Measurements from ENCODE around the gene KLHL36. TPM values are rescaled to one million over a fixed set of nuclear protein-coding genes. Genes with fewer than 3 reads are reported as not detected.
"Not testable (repeated sequence)": the region's sequence is repeated elsewhere in the genome, so short reads cannot be mapped to it uniquely, and the experiment has no call there.

Gene KLHL36
- total RNA-seq, 1 donor from 2014 or later: 53.0 TPM

GRCh38 chr16:84631153-84631466 lies 17.2 kb upstream of the KLHL36 start:
- Histone ChIP-seq H3K36me3 (no peaks in the 10 kb centered on the region), H3K9me3 (no peaks in the 10 kb centered on the region), H3K27me3 (ENCODE audit: low read depth) (no peaks in the 10 kb centered on the region), H3K4me1 (peaks cover 14% of the 10 kb centered on the region), H3K4me3 (no peak overlapping the region), H3K27ac (no peak overlapping the region)
- intact Hi-C loops (cut with DNase I): no loop called here
- ATAC-seq (no peak), DNase-seq (no peak)
- no peak for TF ChIP-seq CTCF (IDR thresholded peaks at IDR 0.05)

- H3K4me3 ChIP-seq: no peak overlapping the region
- H3K9me3 ChIP-seq: no peaks in the 10 kb centered on the region
- H3K36me3 ChIP-seq: no peaks in the 10 kb centered on the region
- TF ChIP-seq CTCF (IDR thresholded peaks at IDR 0.05): no peak
- peaks cover 14% of the 10 kb centered on the region for H3K4me1 ChIP-seq
- intact Hi-C loops (cut with DNase I): no loop called here
- H3K27ac ChIP-seq: no peak overlapping the region
- DNase-seq (no peak), ATAC-seq (no peak)
- no peaks in the 10 kb centered on the region for H3K27me3 ChIP-seq (ENCODE audit: low read depth)
Measured at GRCh38 chr16:84631886-84632285, 16.4 kb upstream of the KLHL36 start.

- not testable (repeated sequence) for ATAC-seq
Measured at GRCh38 chr16:84632862-84633261, 15.4 kb upstream of the KLHL36 start.

GRCh38 chr16:84633622-84634021 lies 14.7 kb upstream of the KLHL36 start:
- no peak overlapping the region for H3K27ac ChIP-seq
- H3K4me1 ChIP-seq: peaks cover 14% of the 10 kb centered on the region
- H3K36me3 ChIP-seq: no peaks in the 10 kb centered on the region
- ATAC-seq: peak; percentile 75 to 80
- DNase-seq: peak; percentile 74
- intact Hi-C loops (cut with DNase I): no loop called here
- no peak overlapping the region for H3K4me3 ChIP-seq
- TF ChIP-seq CTCF (IDR thresholded peaks at IDR 0.05): no peak
- no peaks in the 10 kb centered on the region for H3K9me3 ChIP-seq
- H3K27me3 ChIP-seq (ENCODE audit: low read depth): no peaks in the 10 kb centered on the region

More at GRCh38 chr16:84632862-84633261, 15.4 kb upstream of the KLHL36 start:
- DNase-seq; H3K9me3 ChIP-seq; H3K27ac ChIP-seq; H3K36me3 ChIP-seq; intact Hi-C loops (cut with DNase I); H3K4me3 ChIP-seq; H3K27me3 ChIP-seq (ENCODE audit: low read depth): not testable (repeated sequence)
- H3K4me1 ChIP-seq: peaks cover 14% of the 10 kb centered on the region

GRCh38 chr16:84635702-84636101 lies 12.6 kb upstream of the KLHL36 start:
- H3K4me3 ChIP-seq: no peak overlapping the region
- DNase-seq: no peak
- no peak for TF ChIP-seq CTCF (IDR thresholded peaks at IDR 0.05)
- no peaks in the 10 kb centered on the region for H3K27me3 ChIP-seq (ENCODE audit: low read depth)
- intact Hi-C loops (cut with DNase I): no loop called here
- no peaks in the 10 kb centered on the region for H3K36me3 ChIP-seq
- peak in 1 of 2 donors; percentile 23 for ATAC-seq
- H3K9me3 ChIP-seq: no peaks in the 10 kb centered on the region
- peaks cover 15% of the 10 kb centered on the region for H3K4me1 ChIP-seq
- no peak overlapping the region for H3K27ac ChIP-seq

GRCh38 chr16:84637709-84638108 lies 10.6 kb upstream of the KLHL36 start:
- TF ChIP-seq CTCF (IDR thresholded peaks at IDR 0.05): no peak
- Histone ChIP-seq H3K9me3 (no peaks in the 10 kb centered on the region), H3K27me3 (ENCODE audit: low read depth) (no peaks in the 10 kb centered on the region), H3K36me3 (no peaks in the 10 kb centered on the region), H3K4me1 (peaks cover 29% of the 10 kb centered on the region), H3K4me3 (no peak overlapping the region), H3K27ac (no peak overlapping the region)
- no peak for DNase-seq
- intact Hi-C loops (cut with DNase I): no loop called here
- ATAC-seq: no peak

All from lower lobe of right lung (tissue), 2 donors.